OCI-M1 (cell line): Measurements from ENCODE around the gene SYNE2.

Source experiments
- DNase-seq: peaks from one replicate; lab custom pipeline; 2025; lab: John Stamatoyannopoulos, UW

SYNE2 gene

GRCh38 chr14:64220056-64220455, 367.3 kb downstream of the SYNE2 start:
- no peak for DNase-seq

- no peak for DNase-seq
Measured at GRCh38 chr14:64220466-64220865, 367.7 kb downstream of the SYNE2 start.

- no peak for DNase-seq
Measured at GRCh38 chr14:64221391-64222003, 368.7 kb downstream of the SYNE2 start.

- DNase-seq = no peak
Measured at GRCh38 chr14:64225151-64225757, 372.4 kb downstream of the SYNE2 start.

- no peak for DNase-seq
Measured at GRCh38 chr14:64227856-64228255, 375.1 kb downstream of the SYNE2 start.

- DNase-seq = no peak
Measured at GRCh38 chr14:64229489-64229888, 376.7 kb downstream of the SYNE2 start.

GRCh38 chr14:64232095-64232838, 379.5 kb downstream of the SYNE2 start:
- no peak for DNase-seq

- no peak for DNase-seq
Measured at GRCh38 chr14:64232944-64233343, 380.1 kb downstream of the SYNE2 start.

- no peak for DNase-seq
Measured at GRCh38 chr14:64233531-64234190, 380.9 kb downstream of the SYNE2 start.

GRCh38 chr14:64234877-64235651, 382.3 kb downstream of the SYNE2 start:
- no peak for DNase-seq

GRCh38 chr14:64235652-64236640, 383.1 kb downstream of the SYNE2 start:
- no peak for DNase-seq

- DNase-seq = no peak
Measured at GRCh38 chr14:64238049-64238448, 385.2 kb downstream of the SYNE2 start.

- no peak for DNase-seq
Measured at GRCh38 chr14:64238631-64239030, 385.8 kb downstream of the SYNE2 start.

GRCh38 chr14:64244279-64244678, 391.5 kb downstream of the SYNE2 start:
- no peak for DNase-seq

GRCh38 chr14:64245491-64245890, 392.7 kb downstream of the SYNE2 start:
- DNase-seq = no peak

- DNase-seq = no peak
Measured at GRCh38 chr14:64246688-64247087, 393.9 kb downstream of the SYNE2 start.

GRCh38 chr14:64247195-64247594, 394.4 kb downstream of the SYNE2 start:
- no peak for DNase-seq

GRCh38 chr14:64248689-64249088, 395.9 kb downstream of the SYNE2 start:
- no peak for DNase-seq

- DNase-seq = no peak
Measured at GRCh38 chr14:64249363-64249762, 396.6 kb downstream of the SYNE2 start.

GRCh38 chr14:64253672-64254071, 400.9 kb downstream of the SYNE2 start:
- no peak for DNase-seq

GRCh38 chr14:64255756-64256155, 403.0 kb downstream of the SYNE2 start:
- no peak for DNase-seq
